ENCODE measurements around the gene RITA1. TPM values are rescaled to one million over a fixed set of nuclear protein-coding genes. Genes with fewer than 3 reads are reported as not detected.

The RITA1 gene
- total and polyA plus RNA-seq, 2 of the 4 experiments (the other 2 are of a cell fraction): 14.2 to 14.7 TPM

GRCh38 chr12:113226696-113227568, 41.4 kb downstream of the RITA1 start:
- no peak overlapping the region for H2BK120ac ChIP-seq (ENCODE audit: low read depth, low read length)
- no peak overlapping the region for H4K91ac ChIP-seq (ENCODE audit: insufficient read depth, low read depth, low read length)
- DNase-seq (no peak), ATAC-seq (ENCODE audit: low read depth) (no peak)
- no peak overlapping the region for H3K4me2 ChIP-seq (ENCODE audit: low read depth, low read length)
- H3K4me1 ChIP-seq (ENCODE audit: control insufficient read depth, insufficient read depth, low read length): peaks cover 9% of the 10 kb centered on the region
- H3K56ac ChIP-seq (ENCODE audit: extremely low read depth, insufficient read depth, low read length): no peak overlapping the region
- H3K9me1 ChIP-seq (ENCODE audit: insufficient read depth, low read length): peaks cover 10% of the 10 kb centered on the region
- no peak overlapping the region for H2BK15ac ChIP-seq (ENCODE audit: low read depth, low read length)
- no peak overlapping the region for H3K4ac ChIP-seq (ENCODE audit: low read depth, low read length)
- 100% methylated on average over 5 of the region's 13 CpGs; no CpG with 5 or more reads in 1 of the 2 experiments for WGBS, 2 experiments (ENCODE audit: extremely low coverage in 2 of 2, insufficient read length in 1 of 2)
- H4K5ac ChIP-seq (ENCODE audit: low read depth, low read length): no peak overlapping the region
- H3K14ac ChIP-seq (replicated peaks; ENCODE audit: low read depth, low read length): no peak overlapping the region
- H2BK20ac ChIP-seq (ENCODE audit: low read depth, low read length): no peak overlapping the region
- no peaks in the 10 kb centered on the region for H3K27me3 ChIP-seq (ENCODE audit: control insufficient read depth, insufficient read depth, low read length)
- H2AK5ac ChIP-seq (ENCODE audit: low read depth, low read length): 0 out of 2 replicates have a peak overlapping the region, but pooled peaks have one; percentile 39
- no TSS peak for BruUV-seq (replicated peaks)
- peaks cover 0 to 9% of the 10 kb centered on the region in 2 experiments; a peak in 2 of 4 replicates for H3K79me1 ChIP-seq (ENCODE audit: low read depth in 1 of 2, low read length in 2 of 2)
- no peak overlapping the region for H3K18ac ChIP-seq (ENCODE audit: low read depth, low read length)
- dilution Hi-C loops (cut with HindIII; ENCODE audit: low sequenced_read_pairs, unreplicated experiment) (no loop called here), in situ Hi-C loops (cut with MboI; ENCODE audit: low sequenced_read_pairs) (no loop called here), intact Hi-C loops (cut with micrococcal nuclease) (no loop called here)
- peaks cover 9% of the 10 kb centered on the region for H4K20me1 ChIP-seq (ENCODE audit: insufficient read depth, low read length)
- no peak overlapping the region for H3K4me3 ChIP-seq (ENCODE audit: insufficient read depth, low read depth, low read length)
- no peak overlapping the region for H4K8ac ChIP-seq (ENCODE audit: low read depth in 2 of 2, low read length in 2 of 2)
- POLR2A ChIA-PET (ENCODE audit: unreplicated experiment): no interaction called here
- no peak overlapping the region for H2AFZ ChIP-seq (replicated peaks; ENCODE audit: low read length, poor library complexity)
- H2AK9ac ChIP-seq (replicated peaks; ENCODE audit: low read depth, low read length, poor library complexity): no peak overlapping the region
- no peak overlapping the region for H3K23ac ChIP-seq (ENCODE audit: low read depth, low read length)
- H2BK5ac ChIP-seq (ENCODE audit: low read depth, low read length, poor library complexity, severe bottlenecking): no peak overlapping the region
- no peak overlapping the region for H3K9ac ChIP-seq (ENCODE audit: low read depth, low read length)
- CTCF ChIA-PET: interaction anchor here (0.5 kb wide), 1 partner anchor 99 kb away, joined by 4 read pairs; no protein-coding TSS in a partner anchor
- TF ChIP-seq RCOR1 (IDR thresholded peaks at IDR 0.05; ENCODE audit: insufficient replicate concordance, low read length): no peak
- no peak for TF ChIP-seq MAFK (IDR thresholded peaks at IDR 0.05; ENCODE audit: low read depth, low read length)
- no peak for TF ChIP-seq POLR2A (IDR thresholded peaks at IDR 0.05; ENCODE audit: low read depth, low read length)
- TF ChIP-seq CEBPB (IDR thresholded peaks at IDR 0.05; ENCODE audit: low read depth, low read length): no peak
- no peak for TF ChIP-seq SMC3 (IDR thresholded peaks at IDR 0.05; ENCODE audit: low read depth, low read length)
- TF ChIP-seq CHD1 (IDR thresholded peaks at IDR 0.05; ENCODE audit: low read depth, low read length): no peak
- peaks cover 4% of the 10 kb centered on the region for H3K9me3 ChIP-seq (ENCODE audit: control insufficient read depth, insufficient read depth, low read length)
- peaks cover 25% of the 10 kb centered on the region for H3K36me3 ChIP-seq (ENCODE audit: control insufficient read depth, insufficient read depth, low read length)
- H3K27ac ChIP-seq (ENCODE audit: insufficient read depth, low read length): no peak overlapping the region

All from IMR-90 (cell line).